ENCODE results near the gene IL10.

Gene IL10

DNA sequence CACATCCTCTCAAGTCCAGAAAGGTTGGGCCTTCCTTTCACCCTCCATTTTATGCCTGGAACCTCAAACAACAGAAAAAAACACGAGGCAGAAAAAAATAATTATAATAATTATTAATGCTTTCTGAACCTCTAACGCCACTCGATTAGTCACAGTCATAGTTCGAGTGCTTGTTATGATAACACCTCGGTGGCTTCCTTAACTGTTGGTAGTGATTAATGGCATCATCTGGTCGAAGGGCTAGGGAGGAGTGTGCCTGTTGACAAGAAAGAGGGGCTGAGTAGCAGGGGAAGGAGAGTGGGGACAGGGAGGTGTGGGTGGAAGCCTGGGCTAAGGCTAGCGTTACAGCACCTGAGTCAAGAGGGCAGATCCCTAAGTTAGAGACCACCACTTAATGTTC is 21.3 kb upstream of the IL10 start:
- no peak for ATAC-seq
- TF ChIP-seq ZNF70 (CRISPR knock-in tag; IDR thresholded peaks at IDR 0.05): no peak
- no peak for TF ChIP-seq ZFP30 (CRISPR knock-in tag; IDR thresholded peaks at IDR 0.05)
- TF ChIP-seq PATZ1 (CRISPR knock-in tag; IDR thresholded peaks at IDR 0.05; ENCODE audit: borderline replicate concordance): no peak
- no peak for TF ChIP-seq ARNTL (CRISPR knock-in tag; IDR thresholded peaks at IDR 0.05; ENCODE audit: borderline replicate concordance, low read depth)
- no peak for TF ChIP-seq POU6F1 (CRISPR knock-in tag; IDR thresholded peaks at IDR 0.05; ENCODE audit: borderline replicate concordance, low read depth)

DNA sequence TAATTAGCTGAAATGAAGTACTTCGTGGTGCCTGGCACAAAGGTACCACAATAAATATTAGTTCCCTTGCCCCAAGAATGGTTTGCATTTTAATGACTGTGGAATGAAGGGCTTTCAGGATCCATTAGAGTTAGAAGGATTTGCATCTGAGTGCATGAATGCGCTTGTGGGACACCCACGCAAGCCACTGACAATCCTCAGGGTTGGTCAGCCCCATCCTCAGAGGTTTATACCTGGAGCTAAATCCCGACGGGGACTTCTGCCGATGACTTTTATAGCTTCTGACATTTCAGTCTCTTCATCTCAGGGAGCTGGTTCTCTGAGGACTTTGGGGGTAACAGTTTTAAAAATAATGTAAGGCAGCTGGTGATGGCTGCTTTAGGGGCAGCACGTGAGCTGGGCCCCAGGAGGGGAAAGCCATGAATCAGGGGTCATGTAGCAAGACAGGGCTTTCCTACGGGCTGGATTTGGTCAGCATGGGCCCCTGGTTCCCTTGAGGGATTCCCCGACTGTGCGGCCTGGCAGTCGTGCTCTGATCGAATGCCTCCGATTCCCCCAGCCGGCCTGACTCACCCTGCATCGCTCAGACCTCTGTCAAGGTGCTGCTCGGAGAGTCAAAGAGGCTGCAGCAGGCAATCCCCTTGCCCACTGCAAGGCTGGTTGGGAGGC is 20.8 kb upstream of the IL10 start:
- no peak for TF ChIP-seq ZFP3 (CRISPR knock-in tag; IDR thresholded peaks at IDR 0.05)
- no peak for TF ChIP-seq ESRRG (CRISPR knock-in tag; IDR thresholded peaks at IDR 0.05)
- TF ChIP-seq ZFP30 (CRISPR knock-in tag; IDR thresholded peaks at IDR 0.05): no peak
- TF ChIP-seq PATZ1 (CRISPR knock-in tag; IDR thresholded peaks at IDR 0.05; ENCODE audit: borderline replicate concordance): no peak
- no peak for TF ChIP-seq ZC3H10 (CRISPR knock-in tag; IDR thresholded peaks at IDR 0.05)
- no peak for TF ChIP-seq CSRNP3 (CRISPR knock-in tag; IDR thresholded peaks at IDR 0.05)
- TF ChIP-seq ZNF565 (CRISPR knock-in tag; conservative IDR thresholded peaks at IDR 0.05; ENCODE audit: low read depth): no peak
- no peak for TF ChIP-seq CSDC2 (CRISPR knock-in tag; IDR thresholded peaks at IDR 0.05)
- no peak for TF ChIP-seq RARB (CRISPR knock-in tag; IDR thresholded peaks at IDR 0.05)
- TF ChIP-seq, protein P1, sequence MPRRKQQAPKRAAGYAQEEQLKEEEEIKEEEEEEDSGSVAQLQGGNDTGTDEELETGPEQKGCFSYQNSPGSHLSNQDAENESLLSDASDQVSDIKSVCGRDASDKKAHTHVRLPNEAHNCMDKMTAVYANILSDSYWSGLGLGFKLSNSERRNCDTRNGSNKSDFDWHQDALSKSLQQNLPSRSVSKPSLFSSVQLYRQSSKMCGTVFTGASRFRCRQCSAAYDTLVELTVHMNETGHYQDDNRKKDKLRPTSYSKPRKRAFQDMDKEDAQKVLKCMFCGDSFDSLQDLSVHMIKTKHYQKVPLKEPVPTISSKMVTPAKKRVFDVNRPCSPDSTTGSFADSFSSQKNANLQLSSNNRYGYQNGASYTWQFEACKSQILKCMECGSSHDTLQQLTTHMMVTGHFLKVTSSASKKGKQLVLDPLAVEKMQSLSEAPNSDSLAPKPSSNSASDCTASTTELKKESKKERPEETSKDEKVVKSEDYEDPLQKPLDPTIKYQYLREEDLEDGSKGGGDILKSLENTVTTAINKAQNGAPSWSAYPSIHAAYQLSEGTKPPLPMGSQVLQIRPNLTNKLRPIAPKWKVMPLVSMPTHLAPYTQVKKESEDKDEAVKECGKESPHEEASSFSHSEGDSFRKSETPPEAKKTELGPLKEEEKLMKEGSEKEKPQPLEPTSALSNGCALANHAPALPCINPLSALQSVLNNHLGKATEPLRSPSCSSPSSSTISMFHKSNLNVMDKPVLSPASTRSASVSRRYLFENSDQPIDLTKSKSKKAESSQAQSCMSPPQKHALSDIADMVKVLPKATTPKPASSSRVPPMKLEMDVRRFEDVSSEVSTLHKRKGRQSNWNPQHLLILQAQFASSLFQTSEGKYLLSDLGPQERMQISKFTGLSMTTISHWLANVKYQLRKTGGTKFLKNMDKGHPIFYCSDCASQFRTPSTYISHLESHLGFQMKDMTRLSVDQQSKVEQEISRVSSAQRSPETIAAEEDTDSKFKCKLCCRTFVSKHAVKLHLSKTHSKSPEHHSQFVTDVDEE (CRISPR knock-in tag; IDR thresholded peaks at IDR 0.05): no peak
- no peak for TF ChIP-seq ISL1 (CRISPR knock-in tag; IDR thresholded peaks at IDR 0.05)
- TF ChIP-seq SNAI2 (CRISPR knock-in tag; IDR thresholded peaks at IDR 0.05): no peak
- TF ChIP-seq TOX (CRISPR knock-in tag; IDR thresholded peaks at IDR 0.05; ENCODE audit: borderline replicate concordance): no peak
- ATAC-seq: no peak

GRCh38 chr1:206790502-206791250 is 18.4 kb upstream of the IL10 start:
- ATAC-seq: no peak
- TF ChIP-seq SNAI2 (CRISPR knock-in tag; IDR thresholded peaks at IDR 0.05): no peak
- TF ChIP-seq ESRRG (CRISPR knock-in tag; IDR thresholded peaks at IDR 0.05): no peak
- TF ChIP-seq ZFP30 (CRISPR knock-in tag; IDR thresholded peaks at IDR 0.05): no peak
- no peak for TF ChIP-seq OSR1 (CRISPR knock-in tag; IDR thresholded peaks at IDR 0.05)
- no peak for TF ChIP-seq ZNF70 (CRISPR knock-in tag; IDR thresholded peaks at IDR 0.05)
- TF ChIP-seq ZFP3 (CRISPR knock-in tag; IDR thresholded peaks at IDR 0.05): no peak
- no peak for TF ChIP-seq RARB (CRISPR knock-in tag; IDR thresholded peaks at IDR 0.05)
- TF ChIP-seq, protein P1 (CRISPR knock-in tag; IDR thresholded peaks at IDR 0.05): no peak
- TF ChIP-seq CSDC2 (CRISPR knock-in tag; IDR thresholded peaks at IDR 0.05): no peak
- TF ChIP-seq BACH2 (CRISPR knock-in tag; IDR thresholded peaks at IDR 0.05; ENCODE audit: borderline replicate concordance): no peak
- no peak for TF ChIP-seq ZC3H10 (CRISPR knock-in tag; IDR thresholded peaks at IDR 0.05)
